ENCODE data around the gene RPAP2. TPM values are rescaled to one million over a fixed set of nuclear protein-coding genes. Genes with fewer than 3 reads are reported as not detected.
"Not testable (repeated sequence)": the region's sequence is repeated elsewhere in the genome, so short reads cannot be mapped to it uniquely, and the experiment has no call there.

The RPAP2 gene
- total and polyA plus RNA-seq, 4 donors: 5.0 to 24.5 (median 10.4) TPM

DNA sequence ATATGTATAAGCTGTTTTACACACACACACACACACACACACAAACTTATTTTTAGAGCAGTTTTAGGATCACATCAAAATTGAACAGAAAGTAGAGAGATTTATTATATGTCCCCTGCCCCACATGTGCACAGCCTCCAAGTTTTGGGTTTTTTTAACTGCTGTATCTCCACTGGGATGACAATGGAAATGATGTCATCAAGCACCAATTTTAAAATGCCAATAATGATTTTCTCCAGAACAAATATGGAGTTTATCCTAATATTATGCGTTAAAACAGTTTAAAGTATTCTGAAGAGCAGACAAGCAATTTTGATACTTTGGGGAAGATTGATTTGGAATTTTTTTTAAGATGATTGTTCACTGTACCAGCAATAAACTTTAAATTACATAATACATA is 131.2 kb downstream of the RPAP2 start:
- WGBS, 2 donors: 85 to 88% methylated on average over 1 of the region's 1 CpG
- no peak overlapping the region for H3K27ac ChIP-seq (ENCODE audit: low read depth in 1 of 2, low read length in 1 of 2)
- TF ChIP-seq, protein P1, sequence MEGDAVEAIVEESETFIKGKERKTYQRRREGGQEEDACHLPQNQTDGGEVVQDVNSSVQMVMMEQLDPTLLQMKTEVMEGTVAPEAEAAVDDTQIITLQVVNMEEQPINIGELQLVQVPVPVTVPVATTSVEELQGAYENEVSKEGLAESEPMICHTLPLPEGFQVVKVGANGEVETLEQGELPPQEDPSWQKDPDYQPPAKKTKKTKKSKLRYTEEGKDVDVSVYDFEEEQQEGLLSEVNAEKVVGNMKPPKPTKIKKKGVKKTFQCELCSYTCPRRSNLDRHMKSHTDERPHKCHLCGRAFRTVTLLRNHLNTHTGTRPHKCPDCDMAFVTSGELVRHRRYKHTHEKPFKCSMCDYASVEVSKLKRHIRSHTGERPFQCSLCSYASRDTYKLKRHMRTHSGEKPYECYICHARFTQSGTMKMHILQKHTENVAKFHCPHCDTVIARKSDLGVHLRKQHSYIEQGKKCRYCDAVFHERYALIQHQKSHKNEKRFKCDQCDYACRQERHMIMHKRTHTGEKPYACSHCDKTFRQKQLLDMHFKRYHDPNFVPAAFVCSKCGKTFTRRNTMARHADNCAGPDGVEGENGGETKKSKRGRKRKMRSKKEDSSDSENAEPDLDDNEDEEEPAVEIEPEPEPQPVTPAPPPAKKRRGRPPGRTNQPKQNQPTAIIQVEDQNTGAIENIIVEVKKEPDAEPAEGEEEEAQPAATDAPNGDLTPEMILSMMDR (IDR thresholded peaks at IDR 0.05; ENCODE audit: control extremely low read depth, extremely low read depth): no peak
- DNase-seq (no peak), ATAC-seq (ENCODE audit: insufficient read depth, low FRiP score) (no peak)
- H3K27me3 ChIP-seq (ENCODE audit: control insufficient read depth in 3 of 3, insufficient read depth in 3 of 3, low read length in 2 of 3): no peaks in the 10 kb centered on the region
- H3K4me3 ChIP-seq: no peak overlapping the region
- no peaks in the 10 kb centered on the region for H3K9me3 ChIP-seq (ENCODE audit: control insufficient read depth in 4 of 4, insufficient read depth in 3 of 4, low read length in 3 of 4)
- no peaks in the 10 kb centered on the region for H3K36me3 ChIP-seq (ENCODE audit: control insufficient read depth in 4 of 4, insufficient read depth in 4 of 4, low read length in 4 of 4)
- no peak overlapping the region for H3K9ac ChIP-seq (ENCODE audit: insufficient read depth in 1 of 2, low read length in 2 of 2)
- no peaks in the 10 kb centered on the region for H3K4me1 ChIP-seq (ENCODE audit: control insufficient read depth in 5 of 5, insufficient read depth in 5 of 5, low read length in 5 of 5)

DNA sequence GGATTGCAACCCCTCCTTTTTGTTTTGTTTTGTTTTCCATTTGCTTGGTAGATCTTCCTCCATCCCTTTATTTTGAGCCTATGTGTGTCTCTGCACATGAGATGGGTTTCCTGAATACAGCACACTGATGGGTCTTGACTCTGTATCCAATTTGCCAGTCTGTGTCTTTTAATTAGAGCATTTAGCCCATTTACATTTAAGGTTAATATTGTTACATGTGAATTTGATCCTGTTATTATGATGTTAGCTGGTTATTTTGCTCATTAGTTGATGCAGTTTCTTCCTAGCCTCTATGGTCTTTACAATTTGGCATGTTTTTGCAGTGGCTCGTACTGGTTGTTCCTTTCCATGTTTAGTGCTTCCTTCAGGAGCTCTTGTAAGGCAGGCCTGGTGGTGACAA is 135.7 kb downstream of the RPAP2 start:
- not testable (repeated sequence) for H3K4me1 ChIP-seq (ENCODE audit: control insufficient read depth in 5 of 5, insufficient read depth in 5 of 5, low read length in 5 of 5); H3K27ac ChIP-seq (ENCODE audit: low read depth in 1 of 2, low read length in 1 of 2); H3K36me3 ChIP-seq (ENCODE audit: control insufficient read depth in 4 of 4, insufficient read depth in 4 of 4, low read length in 4 of 4); DNase-seq; H3K27me3 ChIP-seq (ENCODE audit: control insufficient read depth in 3 of 3, insufficient read depth in 3 of 3, low read length in 2 of 3); H3K4me3 ChIP-seq; ATAC-seq (ENCODE audit: insufficient read depth, low FRiP score); H3K9me3 ChIP-seq (ENCODE audit: control insufficient read depth in 4 of 4, insufficient read depth in 3 of 4, low read length in 3 of 4); H3K9ac ChIP-seq (ENCODE audit: insufficient read depth in 1 of 2, low read length in 2 of 2)
- 88 to 91% methylated on average over 1 of the region's 1 CpG for WGBS, 2 donors

DNA sequence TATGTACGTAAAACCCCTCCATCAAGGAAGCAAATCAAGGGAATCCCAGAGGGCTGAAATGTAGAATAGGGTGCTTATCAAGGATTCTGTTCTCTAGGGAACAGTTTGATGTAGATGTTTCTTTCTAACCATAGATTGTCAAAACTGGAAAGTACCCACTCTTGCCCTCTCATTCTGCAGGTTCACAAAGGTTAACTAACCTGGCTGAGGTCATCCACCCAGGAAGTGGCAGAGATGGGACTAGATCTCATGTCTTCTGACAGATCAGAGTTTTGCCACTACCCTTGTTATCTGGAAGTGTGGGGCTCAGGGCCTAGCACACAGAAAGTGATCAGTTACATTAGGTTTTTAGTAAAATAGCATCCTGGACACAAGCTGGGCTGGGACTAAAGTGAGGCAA is 140.4 kb downstream of the RPAP2 start:
- Histone ChIP-seq H3K4me3 (no peak overlapping the region), H3K27me3 (ENCODE audit: control insufficient read depth in 3 of 3, insufficient read depth in 3 of 3, low read length in 2 of 3) (no peaks in the 10 kb centered on the region), H3K36me3 (ENCODE audit: control insufficient read depth in 4 of 4, insufficient read depth in 4 of 4, low read length in 4 of 4) (no peaks in the 10 kb centered on the region), H3K27ac (ENCODE audit: low read depth in 1 of 2, low read length in 1 of 2) (no peak overlapping the region), H3K9ac (ENCODE audit: insufficient read depth in 1 of 2, low read length in 2 of 2) (no peak overlapping the region), H3K4me1 (ENCODE audit: control insufficient read depth in 5 of 5, insufficient read depth in 5 of 5, low read length in 5 of 5) (peaks cover 0 to 3% (median 0%) of the 10 kb centered on the region in 5 donors), H3K9me3 (ENCODE audit: control insufficient read depth in 4 of 4, insufficient read depth in 3 of 4, low read length in 3 of 4) (peaks cover 0 to 7% (median 0%) of the 10 kb centered on the region in 4 donors)
- ATAC-seq (ENCODE audit: insufficient read depth, low FRiP score): no peak
- TF ChIP-seq, protein P1 (IDR thresholded peaks at IDR 0.05; ENCODE audit: control extremely low read depth, extremely low read depth): no peak
- no peak for DNase-seq
- 94 to 100% methylated on average over 1 of the region's 1 CpG for WGBS, 2 donors

DNA sequence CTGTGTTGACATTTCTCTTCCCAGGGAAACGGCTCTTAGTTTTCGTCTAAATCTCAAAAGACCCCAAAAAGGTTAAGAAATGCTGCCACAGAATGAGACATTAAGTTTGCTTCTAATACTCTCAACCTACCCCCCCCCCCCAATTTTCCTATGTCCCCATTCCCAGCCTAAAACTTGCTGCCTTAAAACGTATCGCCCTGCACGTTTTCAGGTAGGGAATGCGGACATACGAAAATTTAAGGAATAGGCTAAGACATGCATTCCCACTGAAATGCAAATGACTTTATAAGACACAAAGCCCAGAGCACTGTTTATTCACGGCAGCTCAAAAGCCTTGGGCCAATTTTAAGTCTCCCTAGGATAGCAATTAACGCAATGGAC is 142.4 kb downstream of the RPAP2 start:
- ATAC-seq (ENCODE audit: insufficient read depth, low FRiP score): no peak
- WGBS, 2 donors: 94 to 97% methylated on average over 9 of the region's 9 CpGs
- Histone ChIP-seq H3K27me3 (ENCODE audit: control insufficient read depth in 3 of 3, insufficient read depth in 3 of 3, low read length in 2 of 3) (no peaks in the 10 kb centered on the region), H3K27ac (ENCODE audit: low read depth in 1 of 2, low read length in 1 of 2) (no peak overlapping the region), H3K4me3 (no peak overlapping the region), H3K36me3 (ENCODE audit: control insufficient read depth in 4 of 4, insufficient read depth in 4 of 4, low read length in 4 of 4) (no peaks in the 10 kb centered on the region), H3K9me3 (ENCODE audit: control insufficient read depth in 4 of 4, insufficient read depth in 3 of 4, low read length in 3 of 4) (peaks cover 0 to 5% (median 0%) of the 10 kb centered on the region in 4 donors), H3K9ac (ENCODE audit: insufficient read depth in 1 of 2, low read length in 2 of 2) (no peak overlapping the region), H3K4me1 (ENCODE audit: control insufficient read depth in 5 of 5, insufficient read depth in 5 of 5, low read length in 5 of 5) (peaks cover 0 to 3% (median 0%) of the 10 kb centered on the region in 5 donors)
- TF ChIP-seq, protein P1 (IDR thresholded peaks at IDR 0.05; ENCODE audit: control extremely low read depth, extremely low read depth): no peak
- DNase-seq: no peak
